ENCODE measurements around the gene FN1. TPM values are rescaled to one million over a fixed set of nuclear protein-coding genes. Genes with fewer than 3 reads are reported as not detected.

The FN1 gene
- total RNA-seq, 4 donors from 2014 or later, result 272 to 709 (median 375) TPM

DNA sequence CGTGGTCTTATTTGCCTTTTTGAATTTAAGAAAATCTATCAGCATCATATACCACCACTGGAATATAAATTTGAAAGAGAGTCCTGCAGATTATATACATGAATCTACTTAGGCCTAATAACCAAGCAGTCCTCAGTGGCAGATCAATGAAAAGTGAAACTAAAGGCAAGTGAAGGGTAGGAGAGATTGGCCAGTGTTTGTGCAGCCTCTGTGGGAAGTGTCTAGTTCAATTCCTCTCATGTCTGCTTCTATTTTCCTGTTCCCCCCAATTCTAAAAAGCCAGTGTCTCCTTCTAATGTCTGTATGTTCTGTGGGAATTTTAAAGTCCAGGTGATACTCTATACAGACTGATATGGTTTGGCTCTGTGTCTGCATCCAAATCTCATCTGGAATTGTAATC, 61.9 kb downstream of the FN1 start:
- Histone ChIP-seq H3K4me1 (no peaks in the 10 kb centered on the region), H3K27me3 (no peaks in the 10 kb centered on the region), H3K27ac (no peak overlapping the region), H3K9me3 (no peaks in the 10 kb centered on the region), H3K4me3 (no peak overlapping the region), H3K36me3 (peaks cover 5 to 86% (median 7%) of the 10 kb centered on the region in 3 donors)
- TF ChIP-seq, protein P1, sequence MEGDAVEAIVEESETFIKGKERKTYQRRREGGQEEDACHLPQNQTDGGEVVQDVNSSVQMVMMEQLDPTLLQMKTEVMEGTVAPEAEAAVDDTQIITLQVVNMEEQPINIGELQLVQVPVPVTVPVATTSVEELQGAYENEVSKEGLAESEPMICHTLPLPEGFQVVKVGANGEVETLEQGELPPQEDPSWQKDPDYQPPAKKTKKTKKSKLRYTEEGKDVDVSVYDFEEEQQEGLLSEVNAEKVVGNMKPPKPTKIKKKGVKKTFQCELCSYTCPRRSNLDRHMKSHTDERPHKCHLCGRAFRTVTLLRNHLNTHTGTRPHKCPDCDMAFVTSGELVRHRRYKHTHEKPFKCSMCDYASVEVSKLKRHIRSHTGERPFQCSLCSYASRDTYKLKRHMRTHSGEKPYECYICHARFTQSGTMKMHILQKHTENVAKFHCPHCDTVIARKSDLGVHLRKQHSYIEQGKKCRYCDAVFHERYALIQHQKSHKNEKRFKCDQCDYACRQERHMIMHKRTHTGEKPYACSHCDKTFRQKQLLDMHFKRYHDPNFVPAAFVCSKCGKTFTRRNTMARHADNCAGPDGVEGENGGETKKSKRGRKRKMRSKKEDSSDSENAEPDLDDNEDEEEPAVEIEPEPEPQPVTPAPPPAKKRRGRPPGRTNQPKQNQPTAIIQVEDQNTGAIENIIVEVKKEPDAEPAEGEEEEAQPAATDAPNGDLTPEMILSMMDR (IDR thresholded peaks at IDR 0.05), result no peak
- no peak for TF ChIP-seq EP300 (IDR thresholded peaks at IDR 0.05)
- no peak for TF ChIP-seq POLR2A (IDR thresholded peaks at IDR 0.05)
- DNase-seq (ENCODE audit: low spot score in 2 of 2), result no peak
- 86 to 88% methylated on average over 1 of the region's 1 CpG for WGBS, 2 donors

DNA sequence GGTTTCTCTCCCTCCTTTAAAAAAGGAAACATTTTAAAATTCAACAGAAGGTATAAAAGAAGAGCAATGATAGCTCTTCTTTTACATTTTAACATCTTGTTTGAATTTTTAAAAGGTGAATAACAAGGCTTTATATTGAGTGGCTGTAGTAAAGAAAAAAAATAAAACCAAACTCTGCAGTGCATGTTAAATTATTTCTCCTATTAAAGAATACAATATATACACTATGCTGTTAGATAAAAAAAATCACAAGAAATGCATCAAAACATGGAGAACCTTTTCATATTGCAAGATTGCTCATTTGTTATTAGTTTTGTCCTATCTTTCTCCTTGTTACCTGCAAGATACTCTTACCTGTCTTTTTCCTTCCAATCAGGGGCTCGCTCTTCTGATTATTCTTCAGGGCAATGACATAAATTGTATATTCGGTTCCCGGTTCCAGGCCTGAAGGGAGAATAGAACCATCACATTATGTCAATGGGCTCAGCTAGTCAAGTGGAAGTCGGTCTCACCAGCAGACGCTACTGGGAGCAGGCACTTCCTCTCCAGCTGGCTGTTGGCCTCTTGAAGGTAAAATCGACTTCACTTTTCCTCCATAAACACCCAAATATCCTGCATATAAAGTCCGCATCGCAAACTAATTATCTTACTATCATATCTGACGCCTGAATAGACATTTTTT, 62.8 kb downstream of the FN1 start:
- no peak for DNase-seq (ENCODE audit: low spot score in 2 of 2)
- TF ChIP-seq POLR2A (IDR thresholded peaks at IDR 0.05), result no peak
- no peak for TF ChIP-seq EP300 (IDR thresholded peaks at IDR 0.05)
- TF ChIP-seq, protein P1 (IDR thresholded peaks at IDR 0.05), result no peak
- Histone ChIP-seq H3K9me3 (no peaks in the 10 kb centered on the region), H3K4me1 (no peaks in the 10 kb centered on the region), H3K4me3 (no peak overlapping the region), H3K36me3 (peaks cover 5 to 83% (median 7%) of the 10 kb centered on the region in 3 donors), H3K27ac (no peak overlapping the region), H3K27me3 (no peaks in the 10 kb centered on the region)
- 90 to 92% methylated on average over 9 of the region's 9 CpGs for WGBS, 2 donors

DNA sequence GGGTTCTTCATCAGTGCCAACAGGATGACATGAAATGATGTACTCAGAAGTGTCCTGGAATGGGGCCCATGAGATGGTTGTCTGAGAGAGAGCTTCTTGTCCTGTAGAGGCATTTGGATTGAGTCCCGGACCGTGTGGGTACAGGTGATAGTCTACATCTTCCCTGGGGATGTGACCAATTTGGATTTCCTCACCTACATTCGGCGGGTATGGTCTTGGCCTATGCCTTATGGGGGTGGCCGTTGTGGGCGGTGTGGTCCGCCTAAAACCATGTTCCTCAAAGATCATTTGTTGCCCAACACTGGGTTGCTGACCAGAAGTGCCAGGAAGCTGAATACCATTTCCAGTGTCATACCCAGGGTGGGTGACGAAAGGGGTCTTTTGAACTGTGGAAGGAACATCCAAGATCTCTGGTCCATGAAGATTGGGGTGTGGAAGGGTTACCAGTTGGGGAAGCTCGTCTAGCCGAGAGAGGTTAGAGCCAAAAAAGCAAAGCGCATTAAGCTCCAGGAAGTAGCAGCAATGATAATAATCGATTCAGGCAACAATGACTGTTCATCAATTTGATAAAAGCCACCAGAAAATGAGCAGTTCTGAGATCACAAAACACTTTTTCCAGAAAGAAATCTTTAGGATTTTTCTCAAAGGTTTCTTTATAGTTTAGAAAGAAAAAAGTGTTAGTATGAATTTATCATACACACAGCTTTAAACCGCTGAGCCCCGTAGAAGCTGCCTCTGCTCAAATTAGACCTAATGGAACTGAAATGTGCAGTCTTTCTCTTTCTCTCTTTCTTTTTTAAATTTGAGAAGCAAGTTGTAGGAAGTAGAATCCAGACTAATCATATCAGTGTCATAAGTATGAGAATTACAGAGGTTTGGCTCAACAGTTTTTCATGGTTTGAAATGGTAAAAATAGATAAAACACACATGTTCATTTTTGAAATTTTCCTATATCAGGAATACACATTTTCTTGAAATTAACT, 63.7 kb downstream of the FN1 start:
- no peak overlapping the region for H3K4me3 ChIP-seq
- no peak overlapping the region for H3K27ac ChIP-seq
- H3K36me3 ChIP-seq, result peaks cover 5 to 86% (median 7%) of the 10 kb centered on the region in 3 donors
- no peaks in the 10 kb centered on the region for H3K4me1 ChIP-seq
- no peaks in the 10 kb centered on the region for H3K27me3 ChIP-seq
- no peak for DNase-seq (ENCODE audit: low spot score in 2 of 2)
- TF ChIP-seq POLR2A (IDR thresholded peaks at IDR 0.05), result no peak
- TF ChIP-seq EP300 (IDR thresholded peaks at IDR 0.05), result no peak
- TF ChIP-seq, protein P1 (IDR thresholded peaks at IDR 0.05), result no peak
- no peaks in the 10 kb centered on the region for H3K9me3 ChIP-seq
- 88 to 91% methylated on average over 14 of the region's 14 CpGs for WGBS, 2 donors

DNA sequence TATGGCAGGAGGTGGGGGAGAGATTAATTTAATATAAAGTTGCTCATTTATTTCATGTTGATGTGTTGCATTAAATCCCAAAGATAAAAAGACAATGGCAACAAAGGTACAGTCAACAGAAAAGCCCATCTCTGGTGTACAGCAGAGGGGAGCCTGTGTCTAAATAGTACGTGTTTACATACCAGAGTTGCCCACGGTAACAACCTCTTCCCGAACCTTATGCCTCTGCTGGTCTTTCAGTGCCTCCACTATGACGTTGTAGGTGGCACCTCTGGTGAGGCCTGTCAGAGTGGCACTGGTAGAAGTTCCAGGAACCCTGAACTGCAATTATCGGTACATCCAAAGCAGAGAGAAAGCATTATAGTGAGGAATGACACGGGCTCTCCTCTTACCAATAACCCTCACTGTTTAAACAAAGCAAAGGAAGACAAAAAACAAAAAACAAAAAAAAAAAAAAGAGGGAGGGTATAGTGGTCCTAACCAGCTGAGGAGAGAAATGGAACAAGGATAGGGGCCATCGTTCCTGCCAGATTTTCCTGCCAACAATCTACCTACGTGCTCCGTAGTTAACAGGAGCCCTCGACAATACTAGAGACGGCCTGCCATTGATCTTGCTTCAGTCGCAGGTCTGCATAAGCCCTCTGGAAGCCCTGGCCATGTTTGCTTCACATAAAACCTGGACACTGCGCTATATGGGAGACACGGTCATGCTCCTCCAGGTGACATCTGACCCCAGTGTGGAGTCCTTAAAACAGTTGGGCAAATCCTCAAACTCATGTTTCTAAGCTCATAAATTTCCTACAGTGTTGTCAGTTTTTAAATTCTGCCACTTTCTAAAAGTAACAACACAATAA, 65.5 kb downstream of the FN1 start:
- DNase-seq (ENCODE audit: low spot score in 2 of 2), result no peak
- Histone ChIP-seq H3K27ac (no peak overlapping the region), H3K4me3 (no peak overlapping the region), H3K9me3 (no peaks in the 10 kb centered on the region), H3K36me3 (peaks cover 0 to 81% (median 5%) of the 10 kb centered on the region in 3 donors), H3K27me3 (no peaks in the 10 kb centered on the region), H3K4me1 (no peaks in the 10 kb centered on the region)
- TF ChIP-seq EP300 (IDR thresholded peaks at IDR 0.05), result no peak
- TF ChIP-seq, protein P1 (IDR thresholded peaks at IDR 0.05), result no peak
- TF ChIP-seq POLR2A (IDR thresholded peaks at IDR 0.05), result no peak
- 80 to 86% methylated on average over 14 of the region's 14 CpGs for WGBS, 2 donors
